Lower lobe of right lung (tissue), 2 donors: ENCODE data around the gene CACNA1D. TPM values are rescaled to one million over a fixed set of nuclear protein-coding genes. Genes with fewer than 3 reads are reported as not detected.

ENCODE experiments used
- ATAC-seq, 2 donors: fragments of 200-7000 bp; cut with Tn5 transposase; one replicate each; pipeline ENCODE4 v1.9.1; 2020 to 2022; ENCODE audit warnings: mild to moderate bottlenecking in 2 of 2, moderate library complexity in 2 of 2
- DNase-seq: peaks from one replicate; pipeline ENCODE4 v3.0.0-alpha.2; 2020
- H3K27ac ChIP-seq: fragments of 200-600 bp; one replicate; pipeline ENCODE4 v1.8.0; 2022
- H3K27me3 ChIP-seq: fragments of 200-600 bp; one replicate; pipeline ENCODE4 v1.8.0; 2022; ENCODE audit warnings: low read depth
- H3K36me3 ChIP-seq: fragments of 200-600 bp; one replicate; pipeline ENCODE4 v1.8.0; 2022; ENCODE audit warnings: mild to moderate bottlenecking
- H3K4me1 ChIP-seq: fragments of 200-600 bp; one replicate; pipeline ENCODE4 v1.8.0; 2022
- H3K4me3 ChIP-seq: fragments of 200-600 bp; one replicate; pipeline ENCODE4 v1.8.0; 2022; ENCODE audit warnings: mild to moderate bottlenecking
- H3K9me3 ChIP-seq: fragments of 200-600 bp; one replicate; pipeline ENCODE4 v1.8.0; 2022
- intact Hi-C: fragments of 100-400 bp; cut with DNase I; formaldehyde crosslinking; loops from one replicate; pipeline ENCODE4 v1.11.0; 2022
- total RNA-seq: library from RNA; stranded (reverse); fragmentation: NEBNext Ultra II Directional; extraction: Animal tissue kit (Norgen Biotek cat#: 25700); gene quantifications from one replicate; pipeline ENCODE4 v1.2.1, GENCODE V29; 2021
- TF ChIP-seq, protein P1 (sequence below): fragments of 200-600 bp; IDR thresholded peaks from one replicate; pipeline ENCODE4 v1.8.0; 2022; ENCODE audit warnings: antibody characterized with exemption, mild to moderate bottlenecking
- donor health status: DM: no; HTN: yes; CAD: no; lungs with severe emphysema.

Gene CACNA1D
- total RNA-seq, 1 donor from 2014 or later: 33.6 TPM

DNA sequence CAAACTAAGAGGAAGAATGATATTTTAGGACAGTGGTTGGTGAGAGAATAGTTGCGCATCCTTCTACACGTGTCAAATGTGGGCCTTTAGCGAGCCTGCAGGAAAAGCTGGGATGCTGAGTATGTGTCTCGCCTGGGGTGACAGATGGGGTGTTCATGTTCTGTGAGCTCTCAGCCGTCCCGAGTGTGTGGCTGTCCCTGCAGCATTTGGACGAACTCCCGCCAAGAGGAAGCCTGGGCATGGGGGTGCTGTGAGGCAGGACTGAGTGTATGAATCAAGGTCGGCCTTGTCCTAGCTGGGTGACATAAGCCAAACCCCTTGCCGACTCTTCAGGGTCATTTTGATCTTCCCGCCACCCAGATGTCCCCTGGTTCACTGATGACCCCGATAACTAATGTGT, 94.8 kb downstream of the CACNA1D start:
- Histone ChIP-seq H3K4me1 (no peaks in the 10 kb centered on the region), H3K27ac (no peak overlapping the region), H3K27me3 (no peaks in the 10 kb centered on the region), H3K4me3 (no peak overlapping the region), H3K36me3 (no peaks in the 10 kb centered on the region), H3K9me3 (no peaks in the 10 kb centered on the region)
- DNase-seq: no peak
- intact Hi-C loops: no loop called here
- TF ChIP-seq, protein P1, sequence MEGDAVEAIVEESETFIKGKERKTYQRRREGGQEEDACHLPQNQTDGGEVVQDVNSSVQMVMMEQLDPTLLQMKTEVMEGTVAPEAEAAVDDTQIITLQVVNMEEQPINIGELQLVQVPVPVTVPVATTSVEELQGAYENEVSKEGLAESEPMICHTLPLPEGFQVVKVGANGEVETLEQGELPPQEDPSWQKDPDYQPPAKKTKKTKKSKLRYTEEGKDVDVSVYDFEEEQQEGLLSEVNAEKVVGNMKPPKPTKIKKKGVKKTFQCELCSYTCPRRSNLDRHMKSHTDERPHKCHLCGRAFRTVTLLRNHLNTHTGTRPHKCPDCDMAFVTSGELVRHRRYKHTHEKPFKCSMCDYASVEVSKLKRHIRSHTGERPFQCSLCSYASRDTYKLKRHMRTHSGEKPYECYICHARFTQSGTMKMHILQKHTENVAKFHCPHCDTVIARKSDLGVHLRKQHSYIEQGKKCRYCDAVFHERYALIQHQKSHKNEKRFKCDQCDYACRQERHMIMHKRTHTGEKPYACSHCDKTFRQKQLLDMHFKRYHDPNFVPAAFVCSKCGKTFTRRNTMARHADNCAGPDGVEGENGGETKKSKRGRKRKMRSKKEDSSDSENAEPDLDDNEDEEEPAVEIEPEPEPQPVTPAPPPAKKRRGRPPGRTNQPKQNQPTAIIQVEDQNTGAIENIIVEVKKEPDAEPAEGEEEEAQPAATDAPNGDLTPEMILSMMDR: no peak
- ATAC-seq: no peak

DNA sequence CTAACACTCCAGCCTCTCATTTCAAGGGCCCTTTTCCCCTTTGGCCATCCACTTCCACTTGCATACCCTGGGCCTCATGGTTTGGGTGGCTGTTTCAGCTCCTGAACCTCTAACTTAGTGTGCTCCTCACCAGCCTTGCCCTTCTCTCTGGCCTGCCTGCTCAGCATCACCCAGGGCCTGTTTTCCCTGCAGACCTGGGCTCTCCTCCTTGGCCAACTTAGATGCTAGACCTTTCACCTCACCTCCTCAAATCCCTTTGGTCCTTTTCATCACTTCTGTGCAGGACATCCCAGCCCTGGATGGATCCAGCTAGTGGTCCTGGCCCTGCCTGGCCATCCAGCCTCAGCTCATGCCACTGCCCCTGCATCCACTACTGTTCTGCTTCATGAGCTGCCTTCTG, 95.4 kb downstream of the CACNA1D start:
- Histone ChIP-seq H3K9me3 (no peaks in the 10 kb centered on the region), H3K27me3 (no peaks in the 10 kb centered on the region), H3K4me1 (no peaks in the 10 kb centered on the region), H3K4me3 (no peak overlapping the region), H3K36me3 (no peaks in the 10 kb centered on the region), H3K27ac (no peak overlapping the region)
- TF ChIP-seq, protein P1: no peak
- DNase-seq (no peak), ATAC-seq (no peak)
- intact Hi-C loops: no loop called here

DNA sequence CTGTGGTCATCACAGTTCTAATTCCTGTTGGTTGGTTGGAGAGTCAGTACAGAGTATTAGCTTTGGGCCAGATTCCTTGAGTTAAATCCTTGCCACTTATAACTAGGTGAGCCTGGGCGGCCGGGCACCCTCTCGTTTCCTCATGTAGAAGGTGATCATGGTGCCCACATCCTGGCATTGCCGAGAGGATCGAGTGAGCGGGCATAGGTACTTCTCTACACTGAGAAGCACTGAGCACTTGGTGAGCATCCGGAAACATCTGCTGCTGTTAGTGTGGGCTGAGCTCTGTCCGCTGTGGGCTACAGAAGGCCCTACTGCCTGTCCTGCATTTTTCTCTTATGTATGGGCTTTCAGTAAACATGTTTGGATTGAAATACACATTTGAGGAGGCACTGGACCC, 96.2 kb downstream of the CACNA1D start:
- no peak for ATAC-seq
- no peak overlapping the region for H3K27ac ChIP-seq
- intact Hi-C loops: no loop called here
- TF ChIP-seq, protein P1: no peak
- H3K4me3 ChIP-seq: no peak overlapping the region
- H3K27me3 ChIP-seq: no peaks in the 10 kb centered on the region
- H3K36me3 ChIP-seq: no peaks in the 10 kb centered on the region
- H3K9me3 ChIP-seq: no peaks in the 10 kb centered on the region
- no peak for DNase-seq
- no peaks in the 10 kb centered on the region for H3K4me1 ChIP-seq

DNA sequence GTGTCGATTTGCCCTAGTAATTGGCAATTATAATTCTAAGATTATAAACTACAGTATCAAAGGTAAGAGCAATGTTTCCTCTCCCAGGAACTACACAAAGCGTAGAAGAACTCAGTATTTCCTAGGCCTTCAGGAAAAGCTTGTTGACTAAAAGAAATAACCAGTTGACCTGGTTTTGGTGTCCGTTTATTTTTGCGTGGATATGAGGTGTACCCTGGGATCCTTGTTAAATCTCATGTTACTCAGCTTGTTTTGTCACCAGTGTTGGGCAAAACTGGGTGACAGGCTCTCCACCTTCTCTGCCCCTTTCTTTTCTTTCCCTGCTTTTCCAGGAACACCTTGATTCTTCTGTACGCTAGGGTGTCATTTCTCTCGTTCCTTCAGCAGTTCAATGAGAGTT, 97.2 kb downstream of the CACNA1D start:
- intact Hi-C loops: no loop called here

DNA sequence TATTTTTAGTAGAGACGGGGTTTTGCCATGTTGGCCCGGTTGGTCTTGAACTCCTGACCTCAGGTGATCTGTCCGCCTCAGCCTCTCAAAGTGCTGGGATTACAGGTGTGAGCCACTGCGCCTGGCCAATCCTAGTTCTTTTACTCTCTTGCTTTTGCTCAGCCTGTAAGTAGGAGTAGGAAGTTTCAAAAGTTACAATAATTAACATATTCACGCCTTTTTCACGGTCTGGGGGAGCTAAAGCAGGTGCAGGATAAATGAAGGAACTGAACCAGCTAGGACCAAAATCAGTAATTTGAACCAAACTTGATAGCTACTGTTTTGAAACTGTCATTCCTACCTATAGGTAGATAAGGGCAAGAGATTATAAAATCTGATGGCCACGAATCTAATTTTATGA, 98.5 kb downstream of the CACNA1D start:
- Histone ChIP-seq H3K36me3 (no peaks in the 10 kb centered on the region), H3K4me1 (peaks cover 9% of the 10 kb centered on the region), H3K27me3 (no peaks in the 10 kb centered on the region), H3K4me3 (no peak overlapping the region), H3K9me3 (no peaks in the 10 kb centered on the region), H3K27ac (no peak overlapping the region)
- intact Hi-C loops: no loop called here
- no peak for DNase-seq
- no peak for ATAC-seq
- TF ChIP-seq, protein P1: no peak

More for the DNA sequence above, 97.2 kb downstream of the CACNA1D start:
- TF ChIP-seq, protein P1: no peak
- H3K36me3 ChIP-seq: no peaks in the 10 kb centered on the region
- H3K27ac ChIP-seq: no peak overlapping the region
- no peaks in the 10 kb centered on the region for H3K4me1 ChIP-seq
- no peaks in the 10 kb centered on the region for H3K9me3 ChIP-seq
- ATAC-seq: no peak
- no peak overlapping the region for H3K4me3 ChIP-seq
- DNase-seq: no peak
- H3K27me3 ChIP-seq: no peaks in the 10 kb centered on the region

DNA sequence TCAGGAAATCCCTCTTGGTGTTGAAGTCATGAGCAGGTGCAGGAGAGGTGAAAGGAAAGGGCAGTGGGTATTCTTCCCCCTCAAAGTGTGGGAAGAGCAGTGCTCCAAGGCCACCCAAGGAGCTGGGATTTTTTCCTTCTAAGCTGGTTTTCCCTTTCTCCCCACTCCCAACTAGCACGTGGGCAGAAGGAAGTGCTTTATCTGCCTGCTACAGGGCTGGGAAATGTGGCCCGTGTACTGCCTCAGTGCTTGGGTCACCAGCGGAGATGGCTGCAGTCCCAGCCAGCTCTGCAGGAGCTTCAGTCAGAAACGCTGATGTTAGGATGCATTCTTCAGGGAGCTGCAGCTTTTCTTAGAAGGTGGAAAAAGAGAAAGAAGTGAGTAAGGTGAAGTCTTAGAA, 99.2 kb downstream of the CACNA1D start:
- Histone ChIP-seq H3K27ac (no peak overlapping the region), H3K4me3 (no peak overlapping the region), H3K27me3 (no peaks in the 10 kb centered on the region), H3K9me3 (no peaks in the 10 kb centered on the region), H3K4me1 (peaks cover 12% of the 10 kb centered on the region), H3K36me3 (no peaks in the 10 kb centered on the region)
- intact Hi-C loops: no loop called here
- DNase-seq (no peak), ATAC-seq (no peak)
- TF ChIP-seq, protein P1: no peak
